PC-9 (cell line): ENCODE results near the gene CRNKL1. TPM values are rescaled to one million over a fixed set of nuclear protein-coding genes. Genes with fewer than 3 reads are reported as not detected.

ENCODE experiments used
- BruUV-seq: library from RNA; stranded (reverse); fragments of 400-500 nt; replicated peaks from 2 replicates; lab custom pipeline; 2021; lab: Mats Ljungman, UMichigan
- CTCF ChIA-PET: fragments of 300-600 bp; sonication (Branson Sonifier 250); formaldehyde crosslinking; loops from one replicate; lab custom pipeline; 2022; ENCODE audit warnings: antibody characterized with exemption; lab: Charles Lee
- POLR2A ChIA-PET: fragments of 300-600 bp; sonication (Branson Sonifier 250); formaldehyde crosslinking; loops from one replicate; lab custom pipeline; 2022; ENCODE audit warnings: antibody characterized with exemption; ENCODE audit not compliant: unreplicated experiment; lab: Charles Lee
- DNase-seq, 2 experiments: peaks; one replicate each; pipeline versions ENCODE4 v3.0.0 to v3.0.0-alpha.2; 2015 to 2022; ENCODE audit warnings: mixed read lengths in 1 of 2
- H2AFZ ChIP-seq: fragments of 200-600 bp; sonication (generic); 2 replicates; pipeline ENCODE4 v1.8.1; 2017; ENCODE audit warnings: antibody characterized with exemption
- H3F3A ChIP-seq: fragments of 200-600 bp; sonication (generic); 2 replicates; pipeline ENCODE4 v1.8.1; 2017; ENCODE audit warnings: antibody characterized with exemption, mild to moderate bottlenecking, low read depth; ENCODE audit not compliant: insufficient read depth
- H3K27ac ChIP-seq: fragments of 200-600 bp; sonication (generic); 2 replicates; pipeline ENCODE4 v1.6.1; 2016; ENCODE audit warnings: mixed run types
- H3K27me3 ChIP-seq: fragments of 200-600 bp; sonication (generic); 2 replicates; pipeline ENCODE4 v1.6.1; 2016; ENCODE audit warnings: low read depth, mixed run types; ENCODE audit not compliant: insufficient read depth
- H3K36me3 ChIP-seq: fragments of 200-600 bp; sonication (generic); 2 replicates; pipeline ENCODE4 v1.6.1; 2016; ENCODE audit warnings: low read depth, mixed run types
- H3K4me1 ChIP-seq: fragments of 200-600 bp; sonication (generic); replicated peaks from 2 replicates; pipeline ENCODE4 v1.6.1; 2016; ENCODE audit warnings: mixed run types; ENCODE audit not compliant: insufficient read depth
- H3K4me2 ChIP-seq: fragments of 200-600 bp; sonication (generic); 2 replicates; pipeline ENCODE4 v1.6.1; 2017; ENCODE audit warnings: mixed run types
- H3K4me3 ChIP-seq: fragments of 200-600 bp; sonication (generic); 2 replicates; pipeline ENCODE4 v1.6.1; 2016; ENCODE audit warnings: mixed run types
- H3K79me2 ChIP-seq: fragments of 200-600 bp; sonication (generic); 2 replicates; pipeline ENCODE4 v1.6.1; 2017; ENCODE audit warnings: low read depth, mixed run types
- H3K9me2 ChIP-seq: fragments of 200-600 bp; sonication (generic); 2 replicates; pipeline ENCODE4 v1.8.1; 2017; ENCODE audit warnings: mild to moderate bottlenecking; ENCODE audit not compliant: insufficient read depth
- H3K9me3 ChIP-seq: fragments of 200-600 bp; sonication (generic); 2 replicates; pipeline ENCODE4 v1.8.1; 2016; ENCODE audit warnings: low read depth; ENCODE audit not compliant: insufficient read depth
- H4K20me1 ChIP-seq: fragments of 200-600 bp; sonication (generic); 2 replicates; pipeline ENCODE4 v1.8.1; 2017; ENCODE audit not compliant: insufficient read depth
- EZH2 ChIP-seq: fragments of 200-600 bp; sonication (generic); IDR thresholded peaks from 2 replicates; pipeline ENCODE4 v1.8.0; 2017; ENCODE audit warnings: antibody characterized with exemption, low read depth
- intact Hi-C: fragments of 100-400 bp; cut with micrococcal nuclease; formaldehyde crosslinking; loops from one replicate; pipeline ENCODE4 v1.10.0; 2022; ENCODE audit not compliant: unreplicated experiment
- total RNA-seq: library from RNA; stranded (reverse); gene quantifications from 2 replicates; pipeline ENCODE4 v1.2.3, GENCODE V29; 2021
- TF ChIP-seq, protein P1 (sequence below): fragments of 200-600 bp; sonication (generic); conservative IDR thresholded peaks from 2 replicates; pipeline ENCODE4 v1.6.1; 2017; ENCODE audit warnings: mixed run types, antibody characterized with exemption, mild to moderate bottlenecking, moderate library complexity

The CRNKL1 gene
- total RNA-seq, 1 experiment from 2014 or later: 24.8 TPM

GRCh38 chr20:20019123-20019522 lies 33.1 kb downstream of the CRNKL1 start:
- POLR2A ChIA-PET: interaction anchor here (0.6 to 0.8 kb wide), 3 partner anchors 23 to 42 kb away, joined by 3 to 8 read pairs (median 3); no protein-coding TSS in a partner anchor
- no peak overlapping the region for H2AFZ ChIP-seq
- BruUV-seq: no TSS peak
- intact Hi-C loops: loop anchor here (2.0 to 5.0 kb wide), 3 partner anchors 26 to 42 kb away; partner anchors contain the start of genes CFAP61 and CRNKL1
- H3K4me3 ChIP-seq: peak overlapping the region; percentile 99
- H4K20me1 ChIP-seq: peaks cover 15% of the 10 kb centered on the region; the same call in 1 of the 2 replicates
- H3K9me3 ChIP-seq: no peaks in the 10 kb centered on the region
- H3K4me1 ChIP-seq: peaks cover 26% of the 10 kb centered on the region
- H3K36me3 ChIP-seq: peaks cover 19% of the 10 kb centered on the region
- H3K9me2 ChIP-seq: no peaks in the 10 kb centered on the region
- H3K27me3 ChIP-seq: no peaks in the 10 kb centered on the region
- TF ChIP-seq, protein P1, sequence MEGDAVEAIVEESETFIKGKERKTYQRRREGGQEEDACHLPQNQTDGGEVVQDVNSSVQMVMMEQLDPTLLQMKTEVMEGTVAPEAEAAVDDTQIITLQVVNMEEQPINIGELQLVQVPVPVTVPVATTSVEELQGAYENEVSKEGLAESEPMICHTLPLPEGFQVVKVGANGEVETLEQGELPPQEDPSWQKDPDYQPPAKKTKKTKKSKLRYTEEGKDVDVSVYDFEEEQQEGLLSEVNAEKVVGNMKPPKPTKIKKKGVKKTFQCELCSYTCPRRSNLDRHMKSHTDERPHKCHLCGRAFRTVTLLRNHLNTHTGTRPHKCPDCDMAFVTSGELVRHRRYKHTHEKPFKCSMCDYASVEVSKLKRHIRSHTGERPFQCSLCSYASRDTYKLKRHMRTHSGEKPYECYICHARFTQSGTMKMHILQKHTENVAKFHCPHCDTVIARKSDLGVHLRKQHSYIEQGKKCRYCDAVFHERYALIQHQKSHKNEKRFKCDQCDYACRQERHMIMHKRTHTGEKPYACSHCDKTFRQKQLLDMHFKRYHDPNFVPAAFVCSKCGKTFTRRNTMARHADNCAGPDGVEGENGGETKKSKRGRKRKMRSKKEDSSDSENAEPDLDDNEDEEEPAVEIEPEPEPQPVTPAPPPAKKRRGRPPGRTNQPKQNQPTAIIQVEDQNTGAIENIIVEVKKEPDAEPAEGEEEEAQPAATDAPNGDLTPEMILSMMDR: no peak
- TF ChIP-seq EZH2: no peak
- CTCF ChIA-PET: no interaction called here
- peaks cover 11% of the 10 kb centered on the region for H3F3A ChIP-seq
- peak overlapping the region; percentile 98 for H3K4me2 ChIP-seq
- H3K27ac ChIP-seq: peak overlapping the region; percentile 74
- peak; percentile 87 for DNase-seq
- H3K79me2 ChIP-seq: peaks cover 70% of the 10 kb centered on the region

- Histone ChIP-seq H4K20me1 (peaks cover 13% of the 10 kb centered on the region; the same call in 1 of the 2 replicates), H3K4me3 (peak overlapping the region; percentile 99), H3K4me2 (peak overlapping the region; percentile 98), H3K9me2 (no peaks in the 10 kb centered on the region), H2AFZ (no peak overlapping the region), H3K9me3 (no peaks in the 10 kb centered on the region), H3K27ac (peak overlapping the region; percentile 74), H3K4me1 (peaks cover 26% of the 10 kb centered on the region), H3K79me2 (peaks cover 62% of the 10 kb centered on the region), H3F3A (peaks cover 11% of the 10 kb centered on the region; the same call in 1 of the 2 replicates), H3K36me3 (peaks cover 19% of the 10 kb centered on the region), H3K27me3 (no peaks in the 10 kb centered on the region)
- ChIA-PET POLR2A (interaction anchor here (0.8 kb wide), 1 partner anchor 26 kb away, joined by 3 read pairs; no protein-coding TSS in a partner anchor), CTCF (no interaction called here)
- intact Hi-C loops: loop anchor here (2.0 to 5.0 kb wide), 3 partner anchors 26 to 42 kb away; partner anchors contain the start of genes CFAP61 and CRNKL1
- TSS peak; percentile 62 for BruUV-seq
- no peak for DNase-seq
- TF ChIP-seq, protein P1: no peak
Measured at GRCh38 chr20:20018366-20018765, 33.9 kb downstream of the CRNKL1 start.

GRCh38 chr20:20017844-20018185 lies 34.5 kb downstream of the CRNKL1 start:
- peaks cover 11% of the 10 kb centered on the region; the same call in 1 of the 2 replicates for H4K20me1 ChIP-seq
- H3K4me2 ChIP-seq: peak overlapping the region; percentile 98
- ChIA-PET CTCF (no interaction called here), POLR2A (interaction anchor here (1.3 kb wide), 1 partner anchor 15 kb away, joined by 4 read pairs; no protein-coding TSS in a partner anchor)
- H3K36me3 ChIP-seq: peaks cover 19% of the 10 kb centered on the region
- H3K27ac ChIP-seq: peak overlapping the region; percentile 74
- peak overlapping the region; percentile 99 for H3K4me3 ChIP-seq
- no peaks in the 10 kb centered on the region for H3K9me2 ChIP-seq
- H3K9me3 ChIP-seq: no peaks in the 10 kb centered on the region
- H3K4me1 ChIP-seq: peaks cover 26% of the 10 kb centered on the region
- intact Hi-C loops: loop anchor here (1.0 to 5.0 kb wide), 5 partner anchors 25 to 234 kb away; partner anchors contain the start of genes CFAP61 and CRNKL1
- TF ChIP-seq, protein P1: no peak
- TF ChIP-seq EZH2: no peak
- BruUV-seq: no TSS peak
- H2AFZ ChIP-seq: peak overlapping the region; percentile 87
- peaks cover 57% of the 10 kb centered on the region for H3K79me2 ChIP-seq
- H3F3A ChIP-seq: peaks cover 11% of the 10 kb centered on the region; the same call in 1 of the 2 replicates
- DNase-seq: no peak
- H3K27me3 ChIP-seq: no peaks in the 10 kb centered on the region
